Activated CD8-positive, alpha-beta T cell treated with anti-CD3 and anti-CD28 coated beads, Interleukin-2, amount 10 ng/mL, durations not matched to agents 7 days and 5 days (primary cell): ENCODE data around the gene KRTAP19-2. TPM values are rescaled to one million over a fixed set of nuclear protein-coding genes. Genes with fewer than 3 reads are reported as not detected.

ENCODE experiments used
- ATAC-seq: fragments of 150-1000 bp; cut with Tn5 transposase; one replicate; pipeline ENCODE4 v1.10.0; 2021; ENCODE audit warnings: moderate library complexity
- CTCF ChIA-PET: fragments of 350-600 bp; sonication (Branson Sonifier 250); formaldehyde crosslinking; loops from one replicate; lab custom pipeline; 2021; ENCODE audit warnings: antibody characterized with exemption; lab: Charles Lee
- POLR2A ChIA-PET: fragments of 350-600 bp; sonication (Branson Sonifier 250); formaldehyde crosslinking; loops from one replicate; lab custom pipeline; 2021; ENCODE audit warnings: antibody characterized with exemption; lab: Charles Lee
- DNase-seq: peaks from one replicate; pipeline ENCODE4 v3.0.0-alpha.2; 2020
- H3K27ac Mint-ChIP-seq: one replicate; pipeline ENCODE4 v1.8.0; 2021; ENCODE audit warnings: mild to moderate bottlenecking, mixed read lengths
- H3K27me3 Mint-ChIP-seq: one replicate; pipeline ENCODE4 v1.8.0; 2021; ENCODE audit warnings: low read depth, mixed read lengths
- H3K36me3 Mint-ChIP-seq: one replicate; pipeline ENCODE4 v1.8.0; 2021; ENCODE audit warnings: low read depth, mixed read lengths
- H3K4me1 Mint-ChIP-seq: one replicate; pipeline ENCODE4 v1.8.0; 2021; ENCODE audit warnings: low read depth, mixed read lengths
- H3K4me3 Mint-ChIP-seq: one replicate; pipeline ENCODE4 v1.8.0; 2021; ENCODE audit warnings: mild to moderate bottlenecking, mixed read lengths
- H3K9me3 Mint-ChIP-seq: one replicate; pipeline ENCODE4 v1.8.0; 2022; ENCODE audit warnings: mixed read lengths; ENCODE audit not compliant: insufficient read depth
- total RNA-seq, 2 experiments: library from RNA; stranded (reverse); gene quantifications; one replicate each; pipeline ENCODE4 v1.2.3, GENCODE V29; 2021

The KRTAP19-2 gene
- total RNA-seq, 2 experiments from 2014 or later: not detected

DNA sequence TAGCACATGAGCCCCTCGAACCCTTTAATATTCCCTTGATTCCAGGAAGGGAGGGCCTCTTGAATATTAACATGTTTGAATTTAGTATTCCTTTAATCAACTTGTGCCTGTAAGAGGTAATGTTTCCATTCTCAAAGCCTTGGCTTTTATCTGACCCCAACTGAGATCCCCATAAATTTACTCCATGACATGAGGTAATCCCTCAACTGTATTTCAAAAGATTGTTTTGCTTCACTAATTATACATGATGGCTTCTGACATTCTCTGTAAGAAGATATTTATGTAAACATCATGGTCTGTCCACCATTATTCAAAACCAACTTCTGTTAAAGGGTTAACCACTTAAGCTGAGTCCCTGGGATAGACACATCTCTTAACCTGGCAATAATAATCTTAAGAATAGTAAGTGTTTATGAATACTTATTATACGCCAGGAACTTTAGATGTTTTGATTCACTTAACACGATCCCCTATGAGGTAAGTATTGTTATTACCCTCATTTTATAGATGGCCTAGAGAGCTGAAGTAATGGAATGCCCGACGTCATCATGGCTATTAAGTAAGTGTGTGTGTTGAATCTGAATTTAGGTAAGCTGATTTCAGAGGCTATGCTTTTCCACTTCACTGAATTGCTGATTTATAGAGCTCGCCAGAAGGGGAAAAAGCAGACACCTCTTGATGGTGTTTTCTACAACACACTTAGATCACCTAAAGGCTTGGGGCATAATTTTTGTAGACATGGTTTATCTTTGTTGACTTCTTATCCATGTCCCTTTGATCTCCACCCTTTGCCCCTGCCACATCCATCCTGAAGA, 18.1 kb downstream of the KRTAP19-2 start:
- Mint-ChIP-seq H3K4me1 (no peaks in the 10 kb centered on the region), H3K27me3 (no peaks in the 10 kb centered on the region), H3K9me3 (no peaks in the 10 kb centered on the region), H3K27ac (no peak overlapping the region), H3K4me3 (no peak overlapping the region), H3K36me3 (no peaks in the 10 kb centered on the region)
- no peak for DNase-seq
- ChIA-PET CTCF (interaction anchor here (0.6 kb wide), 1 partner anchor 601 kb away, joined by 3 read pairs; no protein-coding TSS in a partner anchor), POLR2A (no interaction called here)
- ATAC-seq: no peak

DNA sequence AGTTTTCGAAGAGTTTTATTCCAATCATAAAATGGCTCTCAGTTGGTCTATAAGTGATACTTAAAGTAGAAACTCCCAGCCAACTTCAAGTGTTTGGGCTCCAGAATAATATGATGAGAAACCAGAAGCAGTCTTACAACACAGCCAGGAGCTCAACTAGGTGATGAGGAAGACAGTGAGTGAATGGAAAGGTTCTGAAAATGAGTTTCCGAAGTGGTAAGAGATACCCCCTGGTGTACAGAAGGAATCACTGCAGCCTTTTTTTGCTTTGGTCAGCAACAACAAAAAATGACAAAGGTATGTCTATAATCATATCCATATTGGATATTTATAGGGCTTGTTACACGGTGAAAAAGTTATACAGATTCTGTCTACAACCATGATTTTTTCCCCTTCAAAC, 23.5 kb downstream of the KRTAP19-2 start:
- ChIA-PET POLR2A (no interaction called here), CTCF (no interaction called here)
- H3K4me3 Mint-ChIP-seq: no peak overlapping the region
- ATAC-seq (no peak), DNase-seq (no peak)
- H3K4me1 Mint-ChIP-seq: no peaks in the 10 kb centered on the region
- no peaks in the 10 kb centered on the region for H3K9me3 Mint-ChIP-seq
- no peak overlapping the region for H3K27ac Mint-ChIP-seq
- no peaks in the 10 kb centered on the region for H3K36me3 Mint-ChIP-seq
- H3K27me3 Mint-ChIP-seq: no peaks in the 10 kb centered on the region

DNA sequence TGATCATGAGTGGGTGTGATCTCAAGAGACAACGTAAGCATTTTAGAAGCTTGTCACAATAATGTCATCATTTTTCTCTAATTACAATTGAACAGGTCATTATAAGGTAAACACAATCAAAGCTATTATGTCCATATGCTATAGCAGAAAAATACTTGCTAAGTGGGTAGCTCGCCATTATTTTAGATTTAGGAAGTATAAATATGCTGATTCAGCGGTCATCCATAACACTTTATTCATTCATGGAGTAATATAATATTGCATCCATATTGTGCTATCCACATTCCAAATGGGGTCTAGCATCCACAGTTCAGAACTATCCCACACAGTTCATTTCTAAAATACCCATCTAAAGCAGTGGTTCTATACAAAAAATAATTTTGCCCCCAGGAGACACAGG, 38.7 kb downstream of the KRTAP19-2 start:
- no peak overlapping the region for H3K27ac Mint-ChIP-seq
- ChIA-PET POLR2A (no interaction called here), CTCF (no interaction called here)

DNA sequence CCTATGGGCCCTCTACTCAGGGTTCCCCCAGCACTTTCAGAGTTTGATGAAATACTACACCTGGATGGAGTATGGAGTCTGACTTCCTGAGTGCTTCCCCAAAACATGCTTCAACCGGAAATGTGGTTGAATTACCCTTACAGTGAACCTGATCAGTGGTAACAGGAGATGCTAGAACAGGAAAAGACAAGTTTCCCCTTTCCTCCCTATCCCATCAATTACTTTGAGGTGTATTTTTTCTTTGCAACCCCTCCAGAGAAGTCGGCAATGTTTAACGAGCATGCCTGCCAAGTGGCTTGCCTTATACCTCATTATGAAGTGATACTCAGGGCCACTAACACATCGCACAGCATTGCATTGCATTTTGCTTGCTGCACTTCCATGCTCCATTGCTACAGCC, 40.2 kb downstream of the KRTAP19-2 start:
- no peak overlapping the region for H3K27ac Mint-ChIP-seq
- H3K36me3 Mint-ChIP-seq: no peaks in the 10 kb centered on the region
- no peaks in the 10 kb centered on the region for H3K9me3 Mint-ChIP-seq
- no peak for DNase-seq
- ATAC-seq: no peak
- ChIA-PET CTCF (no interaction called here), POLR2A (no interaction called here)
- H3K4me3 Mint-ChIP-seq: no peak overlapping the region
- H3K27me3 Mint-ChIP-seq: no peaks in the 10 kb centered on the region
- peaks cover 5% of the 10 kb centered on the region for H3K4me1 Mint-ChIP-seq

More for the DNA sequence above, 38.7 kb downstream of the KRTAP19-2 start:
- Mint-ChIP-seq H3K4me3 (no peak overlapping the region), H3K36me3 (no peaks in the 10 kb centered on the region), H3K4me1 (peaks cover 5% of the 10 kb centered on the region), H3K9me3 (no peaks in the 10 kb centered on the region), H3K27me3 (no peaks in the 10 kb centered on the region)
- DNase-seq (no peak), ATAC-seq (no peak)

DNA sequence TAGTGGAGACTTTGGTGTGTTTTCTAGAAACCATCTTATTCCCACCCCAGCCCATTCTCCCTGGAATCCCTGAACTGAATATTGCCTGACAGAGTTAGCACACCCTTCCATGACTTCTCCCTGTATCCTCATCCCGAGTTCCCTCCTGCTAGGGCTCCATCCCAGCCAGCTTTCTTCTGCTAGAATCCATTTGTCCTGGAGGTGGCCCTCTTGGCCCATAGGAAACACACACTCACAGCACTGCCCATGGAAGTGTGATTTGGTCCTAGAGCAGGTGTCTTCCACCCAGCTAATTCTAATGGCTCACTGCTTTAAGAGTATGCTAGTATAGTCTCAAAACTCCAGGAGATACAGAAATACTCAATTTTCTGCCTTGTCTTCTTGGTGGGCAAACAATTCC, 43.0 kb downstream of the KRTAP19-2 start:
- POLR2A ChIA-PET: no interaction called here
- CTCF ChIA-PET: no interaction called here
- DNase-seq: no peak
- Mint-ChIP-seq H3K27me3 (no peaks in the 10 kb centered on the region), H3K4me3 (no peak overlapping the region), H3K9me3 (no peaks in the 10 kb centered on the region), H3K36me3 (no peaks in the 10 kb centered on the region), H3K27ac (no peak overlapping the region), H3K4me1 (peaks cover 5% of the 10 kb centered on the region)
- no peak for ATAC-seq

DNA sequence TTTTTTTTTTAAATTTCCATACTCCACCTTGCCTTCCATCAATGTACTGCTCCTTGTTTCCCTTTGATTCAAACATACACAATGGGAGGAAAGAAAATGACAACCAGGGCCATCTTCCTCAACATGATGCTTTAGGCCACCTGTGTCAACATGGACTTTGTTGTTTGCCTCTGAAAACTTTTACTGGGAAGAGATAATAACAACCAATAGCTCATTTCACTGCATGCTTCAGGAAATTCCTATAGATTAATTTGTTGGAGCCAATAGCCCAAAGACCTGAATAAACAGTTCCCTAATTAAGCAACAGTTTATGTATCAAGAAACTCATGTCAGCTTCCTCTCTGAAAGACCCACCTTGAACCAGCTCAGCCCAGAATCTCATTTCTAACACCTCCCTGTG, 44.0 kb downstream of the KRTAP19-2 start:
- H3K9me3 Mint-ChIP-seq: no peaks in the 10 kb centered on the region
- H3K4me3 Mint-ChIP-seq: no peak overlapping the region
- H3K4me1 Mint-ChIP-seq: peaks cover 5% of the 10 kb centered on the region
- POLR2A ChIA-PET: no interaction called here
- no peak for ATAC-seq
- no peak for DNase-seq
- H3K27me3 Mint-ChIP-seq: no peaks in the 10 kb centered on the region
- CTCF ChIA-PET: interaction anchor here (0.6 to 1.6 kb wide), 2 partner anchors 8 to 10 kb away, joined by 3 to 5 read pairs; no protein-coding TSS in a partner anchor
- no peak overlapping the region for H3K27ac Mint-ChIP-seq
- H3K36me3 Mint-ChIP-seq: no peaks in the 10 kb centered on the region

DNA sequence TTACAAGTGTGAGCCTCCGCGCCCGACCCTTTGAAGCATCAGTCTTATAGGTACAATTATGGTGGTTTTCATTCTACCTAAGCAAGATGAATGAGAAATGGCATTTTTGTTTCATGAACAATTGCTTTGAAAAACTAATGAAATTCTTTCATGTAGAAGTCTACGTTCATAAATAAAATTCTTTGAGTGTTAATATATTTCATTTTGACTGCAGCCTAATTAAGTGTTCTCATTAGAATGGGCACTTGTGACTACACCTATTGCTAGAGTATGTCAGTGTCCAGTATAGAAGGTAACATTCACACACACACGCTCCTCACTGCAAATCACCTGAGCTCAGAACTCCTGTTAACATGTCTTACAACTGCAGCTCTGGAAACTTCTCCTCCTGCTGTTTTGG, 47.3 kb downstream of the KRTAP19-2 start, which contains the start of gene KRTAP15-1:
Gene KRTAP15-1, plus strand, starts transcription at position 301 of the 400 bp plus-strand sequence. Its CDS starts 53 bp downstream, at position 354.
- H3K4me3 Mint-ChIP-seq: no peak within 1 kb of the TSS
- DNase-seq: no peak
- H3K36me3 Mint-ChIP-seq: no peaks in the 10 kb centered on the region
- ATAC-seq: no peak
- no peaks in the 10 kb centered on the region for H3K27me3 Mint-ChIP-seq
- H3K27ac Mint-ChIP-seq: no peak within 1 kb of the TSS
- ChIA-PET POLR2A (no interaction called here), CTCF (no interaction called here)
- no peaks in the 10 kb centered on the region for H3K4me1 Mint-ChIP-seq
- no peaks in the 10 kb centered on the region for H3K9me3 Mint-ChIP-seq

Other genes with a start within 250 kb of the KRTAP19-2 start
- gene KRTAP24-1, start 204.5 kb downstream of the KRTAP19-2 start, total RNA-seq: not detected
- not detected for gene KRTAP25-1, start 197.9 kb downstream of the KRTAP19-2 start, total RNA-seq
- not detected for gene KRTAP26-1, start 167.1 kb downstream of the KRTAP19-2 start, total RNA-seq
- not detected for gene KRTAP27-1, start 149.7 kb downstream of the KRTAP19-2 start, total RNA-seq
- not detected for gene KRTAP23-1, start 138.8 kb downstream of the KRTAP19-2 start, total RNA-seq
- not detected for gene KRTAP13-2, start 115.2 kb downstream of the KRTAP19-2 start, total RNA-seq
- gene KRTAP13-1, start 91.4 kb downstream of the KRTAP19-2 start, total RNA-seq: not detected
- not detected for gene KRTAP13-3, start 61.5 kb downstream of the KRTAP19-2 start, total RNA-seq
- gene KRTAP13-4, start 57.2 kb downstream of the KRTAP19-2 start, total RNA-seq: not detected
- gene KRTAP15-1, start 47.2 kb downstream of the KRTAP19-2 start, total RNA-seq: not detected
- not detected for gene KRTAP19-1, start 7.1 kb downstream of the KRTAP19-2 start, total RNA-seq
- gene KRTAP19-3, start 4.6 kb upstream of the KRTAP19-2 start, total RNA-seq: not detected
- not detected for gene KRTAP19-4, start 9.7 kb upstream of the KRTAP19-2 start, total RNA-seq
- gene KRTAP19-5, start 14.7 kb upstream of the KRTAP19-2 start, total RNA-seq: not detected
- gene KRTAP19-6, start 54.4 kb upstream of the KRTAP19-2 start, total RNA-seq: not detected
- not detected for gene KRTAP19-7, start 73.9 kb upstream of the KRTAP19-2 start, total RNA-seq
- gene KRTAP22-2, start 103.0 kb upstream of the KRTAP19-2 start, total RNA-seq: not detected
- gene KRTAP6-3, start 105.0 kb upstream of the KRTAP19-2 start, total RNA-seq: not detected
- not detected for gene KRTAP6-2, start 111.5 kb upstream of the KRTAP19-2 start, total RNA-seq
- gene KRTAP22-1, start 113.7 kb upstream of the KRTAP19-2 start, total RNA-seq: not detected
- gene KRTAP6-1, start 126.5 kb upstream of the KRTAP19-2 start, total RNA-seq: not detected
- not detected for gene KRTAP20-1, start 129.0 kb upstream of the KRTAP19-2 start, total RNA-seq
- gene KRTAP20-4, start 133.2 kb upstream of the KRTAP19-2 start, total RNA-seq: not detected
- gene KRTAP20-2, start 147.8 kb upstream of the KRTAP19-2 start, total RNA-seq: not detected
- not detected for gene KRTAP20-3, start 155.4 kb upstream of the KRTAP19-2 start, total RNA-seq
- not detected for gene KRTAP21-3, start 231.3 kb upstream of the KRTAP19-2 start, total RNA-seq